ENCODE measurements around the gene GSPT2.
A peak's percentile ranks its signal among the peaks of the same experiment; 100 is the strongest.
"Not testable (repeated sequence)": the region's sequence is repeated elsewhere in the genome, so short reads cannot be mapped to it uniquely, and the experiment has no call there.

Gene GSPT2

DNA sequence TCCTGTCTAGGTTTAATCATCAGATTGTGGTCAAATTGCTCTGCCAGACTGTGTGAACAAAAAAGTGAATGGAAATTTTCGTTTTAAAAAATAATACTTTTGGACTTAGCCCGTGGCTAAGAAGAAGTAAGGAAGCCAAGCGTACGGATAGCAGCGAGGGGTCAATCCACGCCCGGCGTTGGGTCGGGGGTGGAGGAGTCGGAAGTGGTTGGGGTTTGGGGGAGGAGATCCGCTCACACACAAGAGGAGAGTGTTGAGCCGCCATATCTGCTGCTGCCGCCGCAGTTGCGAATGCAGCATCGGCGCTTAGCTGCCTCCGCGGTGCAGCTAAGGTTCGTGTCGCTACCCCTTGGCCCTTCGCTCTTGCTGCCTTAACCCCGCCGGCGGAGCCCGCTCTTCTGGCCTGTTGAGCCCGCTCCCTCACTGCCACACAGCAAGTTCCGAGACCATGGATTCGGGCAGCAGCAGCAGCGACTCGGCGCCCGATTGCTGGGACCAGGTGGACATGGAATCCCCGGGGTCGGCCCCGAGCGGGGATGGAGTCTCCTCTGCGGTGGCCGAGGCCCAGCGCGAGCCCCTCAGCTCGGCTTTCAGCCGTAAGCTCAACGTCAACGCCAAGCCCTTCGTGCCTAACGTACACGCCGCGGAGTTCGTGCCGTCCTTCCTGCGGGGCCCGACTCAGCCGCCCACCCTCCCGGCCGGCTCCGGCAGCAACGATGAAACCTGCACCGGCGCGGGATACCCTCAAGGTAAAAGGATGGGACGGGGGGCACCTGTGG, at the start of gene GSPT2:
GSPT2 (plus strand) TSS at position 264 of the 779 bp plus-strand sequence; CDS start at position 449, 185 bp downstream.
- peaks cover 2% of the 10 kb centered on the region for H3K27me3 Mint-ChIP-seq
- H3K4me3 Mint-ChIP-seq: peak within 1 kb of the TSS; percentile 80
- H3K36me3 Mint-ChIP-seq (ENCODE audit: insufficient read depth): peaks cover 6% of the 10 kb centered on the region
- H3K4me1 Mint-ChIP-seq: peaks cover 10% of the 10 kb centered on the region
- peak within 1 kb of the TSS; percentile 85 for H3K27ac Mint-ChIP-seq (ENCODE audit: low read depth)
- ATAC-seq (replicated peaks; ENCODE audit: extremely low read depth, poor library complexity, severe bottlenecking): peak; percentile 88
- peaks cover 6% of the 10 kb centered on the region for H3K9me3 Mint-ChIP-seq
- DNase-seq (ENCODE audit: low spot score in 2 of 2): peak; percentile 14 to 21

DNA sequence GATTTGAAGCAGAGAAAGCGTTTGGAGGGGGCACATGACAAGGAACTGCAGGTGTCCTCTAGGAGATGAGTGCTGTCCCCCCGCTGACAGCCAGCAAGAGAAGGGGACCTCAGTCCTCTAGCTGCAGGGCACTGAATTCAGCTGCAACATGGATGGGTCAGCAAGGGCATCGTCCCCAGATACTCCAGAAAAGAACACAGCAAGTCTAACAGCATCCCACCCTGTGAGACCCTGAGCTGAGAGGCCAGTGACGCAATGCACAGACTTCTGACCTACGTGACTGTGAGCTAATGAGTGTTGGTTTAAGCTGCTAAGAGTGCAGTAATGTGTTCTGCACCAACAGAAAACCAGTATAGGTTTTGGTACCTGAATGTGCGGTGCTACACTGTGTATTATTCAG, 49.0 kb upstream of the GSPT2 start:
- Mint-ChIP-seq H3K27me3 (peaks cover 33% of the 10 kb centered on the region), H3K4me1 (no peaks in the 10 kb centered on the region), H3K9me3 (no peaks in the 10 kb centered on the region), H3K4me3 (no peak overlapping the region), H3K36me3 (ENCODE audit: insufficient read depth) (no peaks in the 10 kb centered on the region), H3K27ac (ENCODE audit: low read depth) (no peak overlapping the region)
- ATAC-seq (replicated peaks; ENCODE audit: extremely low read depth, poor library complexity, severe bottlenecking): no peak
- DNase-seq (ENCODE audit: low spot score in 2 of 2): no peak

DNA sequence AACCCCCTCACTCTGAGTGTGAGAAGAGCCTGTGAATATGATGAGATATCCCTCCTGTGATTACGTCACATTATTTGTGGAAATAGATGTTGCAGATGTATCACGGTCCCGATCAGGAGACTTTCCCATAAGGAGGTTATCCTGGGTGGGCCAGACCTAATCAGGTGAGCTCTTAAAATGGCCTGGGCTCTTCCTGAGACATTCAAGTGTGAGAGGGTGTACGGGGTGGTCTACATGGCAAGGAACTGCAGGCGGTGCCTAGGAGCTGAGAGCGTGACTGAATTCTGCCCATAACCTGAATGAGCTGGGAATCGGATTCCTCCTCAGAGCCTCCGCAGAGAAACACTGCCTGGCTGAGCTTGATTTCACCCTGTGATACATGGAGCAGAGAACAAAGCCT, 45.8 kb upstream of the GSPT2 start:
- DNase-seq (ENCODE audit: low spot score in 2 of 2) (no peak), ATAC-seq (replicated peaks; ENCODE audit: extremely low read depth, poor library complexity, severe bottlenecking) (no peak)
- no peak overlapping the region for H3K4me3 Mint-ChIP-seq
- no peaks in the 10 kb centered on the region for H3K36me3 Mint-ChIP-seq (ENCODE audit: insufficient read depth)
- H3K4me1 Mint-ChIP-seq: no peaks in the 10 kb centered on the region
- peaks cover 33% of the 10 kb centered on the region for H3K27me3 Mint-ChIP-seq
- no peak overlapping the region for H3K27ac Mint-ChIP-seq (ENCODE audit: low read depth)
- no peaks in the 10 kb centered on the region for H3K9me3 Mint-ChIP-seq

- not testable (repeated sequence) for H3K9me3 Mint-ChIP-seq; ATAC-seq (replicated peaks; ENCODE audit: extremely low read depth, poor library complexity, severe bottlenecking); DNase-seq (ENCODE audit: low spot score in 2 of 2); H3K4me1 Mint-ChIP-seq; H3K36me3 Mint-ChIP-seq (ENCODE audit: insufficient read depth); H3K4me3 Mint-ChIP-seq; H3K27ac Mint-ChIP-seq (ENCODE audit: low read depth); H3K27me3 Mint-ChIP-seq
Measured at GRCh38 chrX:51710277-51711164, 32.7 kb upstream of the GSPT2 start, which contains the start of gene CENPVL1. TSS of gene CENPVL1 (plus strand) at chrX:51710512. CDS start at chrX:51710512, 0 bp downstream.

- H3K27me3 Mint-ChIP-seq; DNase-seq (ENCODE audit: low spot score in 2 of 2); H3K4me3 Mint-ChIP-seq; H3K36me3 Mint-ChIP-seq (ENCODE audit: insufficient read depth); H3K9me3 Mint-ChIP-seq; ATAC-seq (replicated peaks; ENCODE audit: extremely low read depth, poor library complexity, severe bottlenecking); H3K4me1 Mint-ChIP-seq; H3K27ac Mint-ChIP-seq (ENCODE audit: low read depth): not testable (repeated sequence)
Measured at GRCh38 chrX:51712943-51713647, 30.1 kb upstream of the GSPT2 start.

DNA sequence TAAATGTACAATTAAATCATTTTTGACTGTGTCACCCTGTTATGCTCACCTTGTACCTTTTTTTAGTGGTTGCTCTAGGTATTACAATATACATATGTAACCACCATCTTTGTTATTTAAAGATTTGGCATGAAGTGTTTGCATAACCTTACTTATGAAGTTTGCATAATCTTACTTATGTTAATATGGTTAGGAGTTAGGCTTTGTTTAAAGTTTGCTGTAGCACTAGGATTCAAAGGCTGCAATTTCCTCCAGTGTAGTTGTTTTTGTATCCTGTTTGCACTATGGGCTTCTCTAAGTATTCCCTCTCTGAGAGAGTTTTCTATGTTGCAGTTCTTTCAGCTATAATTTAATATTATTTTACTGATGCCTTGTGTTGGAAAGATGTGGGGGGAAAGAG, 15.0 kb upstream of the GSPT2 start:
- ATAC-seq (replicated peaks; ENCODE audit: extremely low read depth, poor library complexity, severe bottlenecking) (no peak), DNase-seq (ENCODE audit: low spot score in 2 of 2) (no peak)
- no peak overlapping the region for H3K4me3 Mint-ChIP-seq
- no peaks in the 10 kb centered on the region for H3K36me3 Mint-ChIP-seq (ENCODE audit: insufficient read depth)
- no peaks in the 10 kb centered on the region for H3K9me3 Mint-ChIP-seq
- no peak overlapping the region for H3K27ac Mint-ChIP-seq (ENCODE audit: low read depth)
- no peaks in the 10 kb centered on the region for H3K4me1 Mint-ChIP-seq
- peaks cover 19% of the 10 kb centered on the region for H3K27me3 Mint-ChIP-seq

DNA sequence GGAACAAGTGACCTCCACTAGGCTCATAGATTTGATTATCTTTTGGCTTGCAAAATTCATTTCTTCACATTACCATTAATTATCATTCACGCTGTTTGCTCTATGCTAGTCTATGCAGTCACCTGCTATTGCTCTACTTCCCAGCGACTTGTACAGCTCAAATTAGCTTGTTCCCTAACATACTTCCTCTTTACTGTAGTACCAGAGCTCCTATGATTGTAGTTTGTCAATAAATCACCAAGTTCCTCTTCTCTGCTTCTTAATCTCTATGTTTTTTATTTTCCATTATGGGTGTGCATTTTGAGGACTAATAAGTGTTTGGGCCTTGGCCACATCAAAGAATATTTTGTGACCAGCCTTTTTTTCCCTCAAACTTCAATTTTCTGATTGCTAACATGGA, 6.2 kb upstream of the GSPT2 start:
- DNase-seq (ENCODE audit: low spot score in 2 of 2) (no peak), ATAC-seq (replicated peaks; ENCODE audit: extremely low read depth, poor library complexity, severe bottlenecking) (no peak)
- Mint-ChIP-seq H3K27me3 (peaks cover 49% of the 10 kb centered on the region), H3K4me1 (no peaks in the 10 kb centered on the region), H3K4me3 (no peak overlapping the region), H3K36me3 (ENCODE audit: insufficient read depth) (no peaks in the 10 kb centered on the region), H3K27ac (ENCODE audit: low read depth) (no peak overlapping the region), H3K9me3 (no peaks in the 10 kb centered on the region)

DNA sequence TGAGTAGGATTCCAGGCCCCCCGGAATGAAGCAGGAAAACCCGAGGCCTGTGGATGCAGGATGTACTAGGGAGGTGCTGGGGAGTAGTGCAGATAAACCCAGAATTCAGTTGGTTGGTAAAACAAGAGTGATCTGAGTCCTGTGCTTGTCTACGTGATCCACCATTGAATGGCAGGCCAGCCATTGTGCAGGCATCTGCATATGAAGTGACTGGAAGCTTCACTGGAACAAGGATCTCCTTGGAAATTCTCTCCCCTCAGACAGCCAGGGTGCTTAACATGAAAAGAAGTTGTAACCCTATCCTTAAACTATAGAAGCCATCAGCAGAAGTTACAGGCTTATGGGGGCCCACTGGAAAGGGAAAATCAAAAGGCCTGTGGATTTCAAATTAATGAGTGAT, 656 bp upstream of the GSPT2 start:
- Mint-ChIP-seq H3K4me1 (peaks cover 10% of the 10 kb centered on the region), H3K4me3 (peak overlapping the region; percentile 80), H3K36me3 (ENCODE audit: insufficient read depth) (peaks cover 6% of the 10 kb centered on the region), H3K27ac (ENCODE audit: low read depth) (peak overlapping the region; percentile 85), H3K9me3 (peaks cover 6% of the 10 kb centered on the region), H3K27me3 (peaks cover 10% of the 10 kb centered on the region)
- no peak for ATAC-seq (replicated peaks; ENCODE audit: extremely low read depth, poor library complexity, severe bottlenecking)
- DNase-seq (ENCODE audit: low spot score in 2 of 2): no peak

GRCh38 chrX:51747671-51748070, 4.4 kb downstream of the GSPT2 start:
- Mint-ChIP-seq H3K36me3 (ENCODE audit: insufficient read depth) (peaks cover 6% of the 10 kb centered on the region), H3K9me3 (peaks cover 6% of the 10 kb centered on the region), H3K4me3 (no peak overlapping the region), H3K27me3 (peaks cover under 1% of the 10 kb centered on the region), H3K27ac (ENCODE audit: low read depth) (no peak overlapping the region), H3K4me1 (peaks cover 10% of the 10 kb centered on the region)
- no peak for DNase-seq (ENCODE audit: low spot score in 2 of 2)
- no peak for ATAC-seq (replicated peaks; ENCODE audit: extremely low read depth, poor library complexity, severe bottlenecking)

GRCh38 chrX:51759055-51759839, 16.0 kb downstream of the GSPT2 start:
- ATAC-seq (replicated peaks; ENCODE audit: extremely low read depth, poor library complexity, severe bottlenecking) (no peak), DNase-seq (ENCODE audit: low spot score in 2 of 2) (no peak)
- peaks cover 15% of the 10 kb centered on the region for H3K27me3 Mint-ChIP-seq
- H3K27ac Mint-ChIP-seq (ENCODE audit: low read depth): no peak overlapping the region
- no peak overlapping the region for H3K4me3 Mint-ChIP-seq
- H3K4me1 Mint-ChIP-seq: no peaks in the 10 kb centered on the region
- H3K36me3 Mint-ChIP-seq (ENCODE audit: insufficient read depth): no peaks in the 10 kb centered on the region
- no peaks in the 10 kb centered on the region for H3K9me3 Mint-ChIP-seq

DNA sequence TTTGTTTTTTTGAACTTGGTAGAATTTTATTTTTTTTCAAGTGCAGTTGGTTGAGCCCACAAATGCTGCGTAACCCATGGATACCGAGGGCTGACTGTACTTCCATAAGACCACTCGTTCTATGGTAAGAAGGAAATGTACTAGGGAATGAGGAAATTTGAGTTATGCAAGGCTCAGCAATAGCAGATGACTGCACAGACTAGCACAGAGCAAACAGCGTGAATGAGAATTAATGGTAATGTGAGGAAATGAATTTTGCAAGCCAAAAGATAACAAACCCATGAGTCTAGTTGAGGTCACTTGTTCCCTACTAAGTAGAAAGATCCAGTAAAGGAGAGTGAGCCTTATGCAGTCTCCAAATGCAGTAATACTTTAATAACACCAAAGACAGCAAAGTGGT, 17.4 kb downstream of the GSPT2 start:
- no peak overlapping the region for H3K4me3 Mint-ChIP-seq
- H3K36me3 Mint-ChIP-seq (ENCODE audit: insufficient read depth): no peaks in the 10 kb centered on the region
- ATAC-seq (replicated peaks; ENCODE audit: extremely low read depth, poor library complexity, severe bottlenecking): no peak
- H3K9me3 Mint-ChIP-seq: no peaks in the 10 kb centered on the region
- H3K27ac Mint-ChIP-seq (ENCODE audit: low read depth): no peak overlapping the region
- H3K27me3 Mint-ChIP-seq: peaks cover 9% of the 10 kb centered on the region
- no peak for DNase-seq (ENCODE audit: low spot score in 2 of 2)
- H3K4me1 Mint-ChIP-seq: no peaks in the 10 kb centered on the region

GRCh38 chrX:51766546-51766945, 23.3 kb downstream of the GSPT2 start:
- peaks cover 10% of the 10 kb centered on the region for H3K27me3 Mint-ChIP-seq
- no peak for DNase-seq (ENCODE audit: low spot score in 2 of 2)
- H3K9me3 Mint-ChIP-seq: no peaks in the 10 kb centered on the region
- no peaks in the 10 kb centered on the region for H3K4me1 Mint-ChIP-seq
- no peak overlapping the region for H3K27ac Mint-ChIP-seq (ENCODE audit: low read depth)
- ATAC-seq (replicated peaks; ENCODE audit: extremely low read depth, poor library complexity, severe bottlenecking): no peak
- H3K4me3 Mint-ChIP-seq: no peak overlapping the region
- H3K36me3 Mint-ChIP-seq (ENCODE audit: insufficient read depth): no peaks in the 10 kb centered on the region
